ENCODE results near the gene PUM1.

Gene PUM1

GRCh38 chr1:30929135-30929889 lies 136.2 kb downstream of the PUM1 start:
- peak; percentile 40 for DNase-seq (ENCODE audit: low read depth, low spot score)

DNA sequence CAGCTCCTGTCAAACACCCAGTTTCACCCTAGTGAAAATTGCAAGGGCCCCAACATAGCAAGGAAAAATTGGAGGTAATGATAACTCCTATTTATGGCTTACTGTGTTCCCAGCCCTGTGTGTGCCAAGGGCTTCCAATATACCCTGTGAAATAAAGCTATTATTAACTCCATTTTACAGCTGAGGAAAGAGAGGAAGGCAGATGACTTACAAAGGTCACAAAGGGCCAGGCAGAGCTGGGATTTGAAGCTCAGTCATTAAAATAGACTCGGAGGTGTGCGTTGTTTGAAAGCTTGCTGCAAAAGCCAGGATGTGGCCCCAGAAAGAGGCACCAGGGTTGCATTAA lies 136.8 kb downstream of the PUM1 start:
- DNase-seq (ENCODE audit: low read depth, low spot score), result no peak

- no peak for DNase-seq (ENCODE audit: low read depth, low spot score)
Observed at GRCh38 chr1:30928171-30928570, 137.3 kb downstream of the PUM1 start.

DNA sequence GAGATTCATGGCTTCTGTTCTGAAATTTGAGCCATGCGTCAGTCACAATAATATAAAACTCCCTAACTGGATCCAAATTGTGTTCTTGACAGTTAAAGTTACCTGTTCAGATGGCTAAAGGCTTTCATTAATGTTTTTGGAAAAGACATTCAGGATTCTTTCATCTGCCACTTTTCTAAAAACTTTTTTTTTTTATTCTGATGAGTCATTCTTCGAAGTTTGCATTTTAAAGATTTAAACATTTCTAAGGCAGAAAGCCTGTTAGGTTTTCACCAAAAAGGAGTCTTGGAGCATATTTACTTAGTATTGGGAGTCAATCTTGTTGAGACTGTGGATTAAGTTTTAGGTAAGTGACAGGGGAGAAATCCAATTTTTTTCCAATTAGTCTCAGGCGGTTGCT lies 138.1 kb downstream of the PUM1 start:
- no peak for DNase-seq (ENCODE audit: low read depth, low spot score)

DNA sequence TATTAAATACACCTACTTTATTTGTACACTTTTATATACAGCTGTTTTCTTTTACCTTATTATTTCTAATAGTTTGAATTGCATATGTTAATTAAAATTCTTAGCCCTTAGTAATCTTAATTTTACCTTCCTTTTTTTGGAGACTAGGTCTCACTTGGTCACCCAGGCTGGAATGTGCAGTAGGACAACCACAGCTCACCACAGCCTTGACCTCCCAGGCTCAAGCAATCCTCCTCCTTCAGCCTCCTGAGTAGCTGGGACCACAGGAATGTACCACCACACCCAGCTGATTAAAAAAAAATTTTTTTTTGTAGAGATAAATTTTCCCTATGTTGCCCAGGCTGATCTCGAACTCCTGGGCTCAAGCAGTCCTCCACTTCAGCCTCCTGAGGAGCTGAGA lies 141.9 kb downstream of the PUM1 start:
- DNase-seq (ENCODE audit: low read depth, low spot score), result no peak

DNA sequence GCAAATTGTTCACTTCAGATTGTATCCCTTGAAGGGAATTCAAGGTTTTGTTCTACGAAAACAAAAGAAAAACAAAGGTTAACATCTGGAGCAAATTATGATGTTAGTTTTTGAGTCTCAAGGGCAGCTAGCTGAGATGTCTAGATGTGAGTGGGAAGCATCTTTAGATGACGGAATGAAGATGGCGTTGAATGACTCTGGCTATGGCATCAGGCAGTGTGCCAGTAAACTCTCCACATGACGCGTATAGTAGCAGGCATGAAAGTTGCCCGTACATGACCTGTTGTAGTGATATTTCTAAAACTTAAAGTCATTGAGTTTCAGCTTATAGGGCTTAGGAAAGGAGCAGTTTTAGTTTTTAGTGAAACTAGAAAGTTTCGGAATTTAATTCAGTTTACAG lies 144.7 kb downstream of the PUM1 start:
- DNase-seq (ENCODE audit: low read depth, low spot score), result no peak

DNA sequence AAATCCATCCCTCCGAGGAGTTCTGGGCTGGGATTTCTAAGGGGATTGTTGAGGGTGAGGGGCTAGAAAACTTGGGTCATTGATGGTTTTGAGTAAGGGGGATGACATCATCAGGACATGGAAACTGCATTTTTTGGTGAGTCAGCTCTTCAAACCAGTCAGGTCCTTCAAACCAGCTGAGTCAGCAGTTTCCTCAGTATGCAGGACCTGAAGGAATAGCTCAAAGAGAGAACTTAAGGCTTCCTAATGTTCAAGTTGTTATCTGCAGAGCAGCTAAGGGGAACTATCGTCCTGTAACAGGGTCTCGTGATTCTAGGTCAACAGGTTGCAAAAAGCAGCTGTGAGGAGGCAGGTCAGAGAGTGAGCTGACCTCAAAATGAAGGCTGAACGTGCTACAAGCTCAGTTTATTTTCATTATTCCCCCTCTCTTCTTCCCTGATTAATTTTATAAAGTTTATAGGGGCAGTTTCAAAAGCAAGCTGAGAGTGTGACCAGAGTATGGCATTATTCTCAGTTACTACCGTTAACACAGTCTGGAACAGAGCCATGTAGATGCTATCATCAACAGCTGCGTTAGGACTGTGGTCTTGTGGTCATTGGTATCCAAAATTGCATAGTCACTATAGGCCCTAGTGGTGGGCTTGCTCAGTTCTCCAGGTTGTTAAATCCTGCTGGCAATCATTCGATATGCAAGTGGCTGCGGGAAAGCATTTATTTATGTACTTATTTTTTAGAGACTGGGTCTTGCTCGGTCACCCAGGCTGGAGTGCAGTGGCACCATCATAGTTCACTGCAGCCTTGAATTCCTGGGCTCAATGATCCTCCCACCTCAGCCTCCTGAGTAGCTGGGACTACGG lies 146.3 kb downstream of the PUM1 start:
- no peak for DNase-seq (ENCODE audit: low read depth, low spot score)

GRCh38 chr1:30916296-30916695 lies 149.2 kb downstream of the PUM1 start:
- no peak for DNase-seq (ENCODE audit: low read depth, low spot score)

DNA sequence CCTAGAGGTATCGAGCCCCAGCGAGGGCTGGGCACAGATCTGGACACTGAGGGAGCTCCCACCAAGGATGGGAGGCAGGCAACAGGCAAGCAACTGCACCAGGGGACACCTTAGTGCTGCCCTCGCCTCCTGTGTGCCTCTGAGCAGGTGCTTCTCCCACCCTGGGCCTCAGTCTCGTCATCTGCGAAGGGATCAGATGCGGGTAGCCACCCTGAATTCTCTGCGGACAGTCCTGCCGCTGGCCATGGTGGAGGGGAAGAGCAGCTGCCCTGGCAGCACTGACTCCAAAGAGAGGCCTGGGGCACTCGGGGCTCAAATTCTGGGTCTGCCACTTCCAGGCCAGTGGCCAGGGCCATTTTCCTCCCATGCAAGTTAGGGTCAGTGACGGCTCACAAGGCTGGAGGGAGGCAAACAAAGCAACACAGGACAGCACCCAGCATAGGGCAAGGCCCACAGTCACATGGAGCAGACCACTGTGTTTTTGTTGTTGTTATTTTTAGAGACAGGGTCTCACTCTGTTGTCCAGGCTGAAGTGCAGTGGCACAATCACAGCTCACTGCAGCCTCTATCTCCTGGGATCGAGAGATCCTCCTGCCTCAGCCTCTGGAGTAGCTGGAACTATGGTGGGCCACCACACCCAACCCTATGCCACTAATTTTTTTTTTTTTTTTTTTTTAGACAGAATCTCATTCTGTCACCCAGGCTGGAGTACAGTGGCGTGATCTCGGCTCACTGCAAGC lies 149.9 kb downstream of the PUM1 start:
- DNase-seq (ENCODE audit: low read depth, low spot score), result no peak

DNA sequence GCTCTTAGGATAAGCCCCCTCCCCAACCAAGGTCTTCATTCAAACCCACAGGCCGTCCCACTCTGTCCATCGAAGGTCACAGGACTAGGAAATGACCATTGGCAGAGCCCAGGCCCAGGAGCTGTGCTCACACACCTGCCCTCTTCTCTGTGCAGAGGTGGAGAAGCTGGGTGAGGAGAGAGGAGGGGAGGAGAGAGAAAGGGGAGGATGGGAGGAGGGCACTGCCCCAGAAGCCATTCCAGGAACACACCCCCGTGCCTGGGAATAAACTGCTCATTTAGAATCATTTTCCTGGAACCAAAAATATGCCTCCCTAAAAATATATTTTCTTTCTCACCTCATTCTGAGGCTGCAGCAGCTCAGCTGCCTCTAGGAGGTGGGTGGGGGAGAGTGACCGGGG lies 150.6 kb downstream of the PUM1 start:
- no peak for DNase-seq (ENCODE audit: low read depth, low spot score)

GRCh38 chr1:30914587-30914922 lies 151.0 kb downstream of the PUM1 start:
- DNase-seq (ENCODE audit: low read depth, low spot score), result no peak

DNA sequence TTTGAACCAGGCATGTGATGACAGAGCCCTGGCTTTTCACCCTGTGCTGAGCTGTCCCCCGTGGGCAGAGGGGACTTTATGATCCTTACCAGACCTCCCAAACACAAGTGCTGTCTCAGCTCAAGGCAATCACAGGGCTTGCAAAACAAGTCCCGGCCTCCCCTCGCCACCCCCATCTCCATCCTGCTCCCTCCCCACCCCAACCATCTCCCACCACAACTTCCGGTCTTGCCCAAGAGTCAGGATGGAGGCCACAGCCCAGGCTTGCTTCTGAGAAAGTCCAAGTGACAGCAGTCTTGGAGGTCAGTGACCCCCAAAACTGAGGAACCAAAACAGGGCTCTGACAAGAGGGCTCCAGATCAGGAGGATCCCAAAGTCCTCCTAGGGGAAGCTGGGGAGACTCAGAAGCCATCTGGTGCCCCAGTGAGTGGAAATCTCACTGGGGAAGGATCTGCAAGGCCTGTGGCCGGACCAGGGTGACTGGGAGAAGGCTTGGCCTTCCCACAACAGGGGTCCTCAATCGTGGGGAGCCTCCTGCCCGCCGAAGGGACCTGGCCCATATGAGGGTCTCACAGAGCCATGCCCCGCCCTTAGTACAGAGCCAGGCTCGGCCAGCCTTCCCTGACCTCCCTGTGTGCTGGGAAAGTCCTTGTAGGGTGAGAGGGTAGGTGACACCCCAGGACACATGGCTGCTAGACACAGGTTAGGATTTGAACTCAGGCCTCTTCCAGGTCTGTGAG lies 152.4 kb downstream of the PUM1 start:
- DNase-seq (ENCODE audit: low read depth, low spot score), result no peak

GRCh38 chr1:30912224-30912623 lies 153.3 kb downstream of the PUM1 start:
- DNase-seq (ENCODE audit: low read depth, low spot score), result no peak

DNA sequence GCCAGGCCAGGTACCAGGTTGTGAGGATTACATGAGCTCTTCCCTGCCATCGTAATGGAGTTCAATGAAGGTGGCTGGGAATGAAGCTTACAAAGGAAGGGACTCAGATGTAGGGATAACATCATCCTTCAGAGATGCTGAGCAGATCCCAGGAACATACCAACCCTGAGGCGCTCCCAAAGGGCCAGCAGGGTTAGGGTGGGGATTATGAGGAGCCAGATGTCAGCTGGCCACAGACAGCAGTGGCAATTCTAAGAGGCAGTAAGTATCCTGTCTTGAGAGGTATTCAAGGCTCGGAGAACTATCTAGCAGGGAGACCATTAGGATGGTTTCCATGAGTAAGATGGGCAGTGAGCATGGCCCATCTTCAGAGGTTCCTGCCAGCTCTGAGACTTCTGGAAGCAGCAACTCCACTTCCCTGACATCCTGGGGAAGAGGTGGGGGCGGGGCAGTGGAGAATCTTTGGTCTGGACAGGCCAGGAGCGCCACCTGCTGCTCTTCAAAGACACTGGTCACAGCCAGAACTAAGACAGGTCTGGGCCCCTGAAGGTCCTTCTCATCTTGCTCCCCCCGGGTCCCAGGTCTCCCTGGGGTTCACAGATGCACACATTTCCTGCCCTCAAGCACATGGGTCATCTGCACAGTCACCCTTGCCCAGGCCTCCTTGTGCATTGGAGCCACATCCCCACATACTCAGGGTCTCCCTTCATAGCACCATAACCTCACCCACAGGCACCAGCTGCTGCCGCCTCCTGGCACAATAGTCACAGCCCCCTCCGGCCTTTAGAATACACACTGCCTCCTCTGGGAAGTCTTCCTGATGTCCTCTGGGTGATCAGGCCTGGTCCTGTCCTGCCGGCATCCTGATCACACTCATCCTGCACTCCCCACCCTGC lies 154.2 kb downstream of the PUM1 start:
- peak; percentile 56 for DNase-seq (ENCODE audit: low read depth, low spot score)

DNA sequence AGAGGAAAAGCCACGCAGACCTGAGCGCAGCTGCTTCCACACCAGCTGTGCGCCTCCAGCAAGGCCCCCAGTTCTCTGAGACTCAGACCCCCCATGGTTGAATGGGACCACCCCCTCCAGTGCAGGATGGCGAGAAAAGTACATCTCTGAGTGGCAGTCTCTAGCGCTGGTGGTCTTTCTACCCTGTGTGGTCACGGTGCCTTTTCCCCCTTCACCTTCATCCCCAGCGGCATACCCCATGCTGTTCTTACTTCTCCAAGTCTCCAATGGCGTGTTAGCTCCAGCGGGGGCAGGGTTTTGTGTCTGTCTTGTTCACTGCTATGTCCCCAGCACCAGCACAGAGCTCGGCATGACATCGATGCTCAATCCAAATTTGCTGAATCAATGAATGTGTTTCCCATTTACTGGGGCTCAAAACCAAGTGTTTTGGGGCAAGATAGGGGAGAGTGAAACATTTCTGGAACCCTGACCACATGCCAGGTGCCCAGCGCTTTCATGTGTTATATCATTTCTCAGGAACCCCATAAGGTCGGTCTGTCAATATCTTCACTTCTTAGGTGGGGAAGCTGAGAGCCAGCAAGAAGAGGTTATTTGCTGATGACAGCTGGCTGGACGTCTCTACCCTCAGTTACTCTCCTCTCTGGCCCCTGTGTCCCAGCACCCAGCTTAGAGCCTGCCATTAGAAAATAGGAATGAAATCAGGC lies 156.0 kb downstream of the PUM1 start:
- no peak for DNase-seq (ENCODE audit: low read depth, low spot score)

GRCh38 chr1:30908696-30909364 lies 156.7 kb downstream of the PUM1 start, which contains the start of gene SDC3:
SDC3 (minus strand) TSS chr1:30908758; CDS start chr1:30908586, 172 bp downstream.
- DNase-seq (ENCODE audit: low read depth, low spot score), result no peak

DNA sequence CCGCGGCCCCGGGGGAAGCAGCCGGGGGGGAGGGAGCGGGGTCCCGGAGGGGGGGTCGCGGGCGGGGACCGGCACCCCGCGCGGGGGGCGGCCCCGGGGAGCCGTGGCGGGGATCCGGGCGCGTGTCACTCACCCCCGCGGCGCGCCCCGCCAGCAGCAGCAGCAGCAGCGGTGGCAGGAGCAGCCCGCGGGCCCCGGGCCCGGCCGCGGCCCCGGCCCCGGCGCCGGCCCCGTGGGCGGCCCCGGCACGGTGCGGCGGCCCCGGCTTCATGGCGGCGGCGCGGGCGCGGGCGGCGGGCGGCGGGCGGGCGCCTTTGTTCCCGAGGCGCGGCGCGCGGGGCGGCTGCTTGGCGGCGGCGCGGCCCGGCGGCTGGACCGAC lies 157.2 kb downstream of the PUM1 start:
- no peak for DNase-seq (ENCODE audit: low read depth, low spot score)

DNA sequence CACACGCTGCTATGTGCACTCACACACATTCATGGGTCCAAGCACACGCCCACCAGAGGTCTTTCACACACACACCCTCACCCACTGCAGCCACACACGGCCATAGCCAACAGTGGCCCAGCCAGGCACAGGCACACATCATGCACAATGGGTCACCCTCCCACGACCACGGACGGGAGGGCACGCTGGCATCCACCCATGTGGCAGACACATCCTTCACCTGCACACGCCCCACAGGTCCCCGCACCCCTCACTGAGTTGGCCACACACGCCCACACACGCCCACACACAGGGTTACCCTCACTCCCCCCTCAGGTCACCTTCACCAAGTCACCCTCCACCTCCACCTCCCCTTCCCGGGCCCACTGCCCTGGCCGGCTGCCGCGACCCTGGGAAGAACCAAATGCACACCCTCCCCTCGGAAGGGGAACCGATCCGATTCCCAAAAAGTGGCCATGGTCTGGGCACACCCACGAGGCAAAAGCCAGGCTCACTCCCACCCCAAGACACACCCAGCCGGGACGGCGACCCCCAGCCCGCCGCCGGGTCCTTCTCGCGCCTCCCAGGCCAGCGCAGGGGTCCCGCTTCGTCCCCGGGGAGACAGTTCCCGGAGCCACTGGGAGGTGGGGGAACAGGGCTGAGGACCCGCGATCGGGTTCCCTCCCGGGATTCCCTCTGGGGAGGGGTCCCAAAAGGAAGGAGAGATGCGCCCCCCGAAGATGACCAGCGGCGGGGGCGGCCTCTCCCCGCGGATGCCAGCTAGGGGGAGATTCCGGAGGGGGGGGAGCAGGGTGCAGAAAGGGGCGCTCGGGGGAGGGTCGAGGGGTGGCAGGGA lies 157.8 kb downstream of the PUM1 start:
- no peak for DNase-seq (ENCODE audit: low read depth, low spot score)
